ENCODE results near the gene PSME3IP1.

DNA sequence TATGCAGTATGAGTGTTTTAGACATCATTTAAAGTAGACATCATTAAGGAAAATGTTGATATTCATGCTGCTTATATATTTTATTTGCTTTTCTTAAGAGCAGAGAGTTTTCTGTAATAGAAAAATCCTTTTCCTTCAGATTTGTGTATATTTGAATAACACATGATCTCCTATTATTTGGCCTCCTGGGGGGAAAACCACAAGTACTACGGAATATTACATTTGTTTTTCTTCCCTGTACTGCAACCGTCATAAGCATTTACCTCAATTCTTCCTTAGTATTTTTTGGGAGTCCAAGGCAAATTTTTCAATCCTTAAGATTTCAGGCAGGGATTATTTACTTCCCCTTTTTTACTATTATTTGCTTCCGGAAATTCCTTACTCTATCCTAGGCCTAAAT is 6.3 kb upstream of the PSME3IP1 start:
- TF ChIP-seq, protein P1, sequence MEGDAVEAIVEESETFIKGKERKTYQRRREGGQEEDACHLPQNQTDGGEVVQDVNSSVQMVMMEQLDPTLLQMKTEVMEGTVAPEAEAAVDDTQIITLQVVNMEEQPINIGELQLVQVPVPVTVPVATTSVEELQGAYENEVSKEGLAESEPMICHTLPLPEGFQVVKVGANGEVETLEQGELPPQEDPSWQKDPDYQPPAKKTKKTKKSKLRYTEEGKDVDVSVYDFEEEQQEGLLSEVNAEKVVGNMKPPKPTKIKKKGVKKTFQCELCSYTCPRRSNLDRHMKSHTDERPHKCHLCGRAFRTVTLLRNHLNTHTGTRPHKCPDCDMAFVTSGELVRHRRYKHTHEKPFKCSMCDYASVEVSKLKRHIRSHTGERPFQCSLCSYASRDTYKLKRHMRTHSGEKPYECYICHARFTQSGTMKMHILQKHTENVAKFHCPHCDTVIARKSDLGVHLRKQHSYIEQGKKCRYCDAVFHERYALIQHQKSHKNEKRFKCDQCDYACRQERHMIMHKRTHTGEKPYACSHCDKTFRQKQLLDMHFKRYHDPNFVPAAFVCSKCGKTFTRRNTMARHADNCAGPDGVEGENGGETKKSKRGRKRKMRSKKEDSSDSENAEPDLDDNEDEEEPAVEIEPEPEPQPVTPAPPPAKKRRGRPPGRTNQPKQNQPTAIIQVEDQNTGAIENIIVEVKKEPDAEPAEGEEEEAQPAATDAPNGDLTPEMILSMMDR (IDR thresholded peaks at IDR 0.05; ENCODE audit: poor library complexity), result no peak
- no peak for TF ChIP-seq EZH2phosphoT487 (IDR thresholded peaks at IDR 0.05; ENCODE audit: low read depth, severe bottlenecking, unreplicated experiment)
